K562 (cell line): Measurements from ENCODE around the gene LRRIQ4. TPM values are rescaled to one million over a fixed set of nuclear protein-coding genes. Genes with fewer than 3 reads are reported as not detected.

Source experiments
- ARNT ChIP-seq, 2 experiments: fragments of 450-650 bp; IDR thresholded peaks; 2 replicates each; pipeline ENCODE4 v1.6.1; 2016; ENCODE audit warnings: mild to moderate bottlenecking in 1 of 2
- ATF1 ChIP-seq, 2 experiments: fragments of 450-650 bp in 1 of 2; IDR thresholded peaks; 2 replicates each; pipeline ENCODE4 v1.6.1; 2016; ENCODE audit warnings: missing compliant biosample characterization in 1 of 2, missing genetic modification characterization in 1 of 2
- ATF7 ChIP-seq: fragments of 450-650 bp; IDR thresholded peaks from 2 replicates; pipeline ENCODE4 v1.7.1; 2014; ENCODE audit warnings: mild to moderate bottlenecking, moderate library complexity
- BDP1 ChIP-seq: IDR thresholded peaks from 3 replicates; pipeline ENCODE4 v1.6.1; 2011; ENCODE audit not compliant: insufficient read length, insufficient read depth
- CHCHD3 ChIP-seq: fragments of 250-450 bp; sonication (Bioruptor Pico); IDR thresholded peaks from 2 replicates; pipeline ENCODE4 v2.1.2; 2022; ENCODE audit warnings: mild to moderate bottlenecking
- DPF2 ChIP-seq: fragments of 450-650 bp; IDR thresholded peaks from 2 replicates; pipeline ENCODE4 v1.6.1; 2016
- EP400 ChIP-seq: fragments of 450-650 bp; IDR thresholded peaks from 2 replicates; pipeline ENCODE4 v1.6.1; 2017; ENCODE audit warnings: antibody characterized with exemption, mild to moderate bottlenecking, moderate library complexity
- FOXJ2 ChIP-seq: fragments of 200-800 bp; sonication (Bioruptor generic); IDR thresholded peaks from 2 replicates; pipeline ENCODE4 v1.6.1; 2016; ENCODE audit warnings: missing genetic modification characterization, missing compliant biosample characterization
- GATA2 ChIP-seq: sonication (generic); formaldehyde crosslinking; IDR thresholded peaks from 2 replicates; pipeline ENCODE4 v1.4.0; 2020; ENCODE audit warnings: mild to moderate bottlenecking, missing genetic modification reagents
- KAT2B ChIP-seq: IDR thresholded peaks from one replicate; pipeline ENCODE4 v1.6.1; 2012; ENCODE audit warnings: low read depth, mild to moderate bottlenecking, control low read depth, inconsistent platforms, low read length, moderate library complexity
- MCM3 ChIP-seq: fragments of 450-650 bp; IDR thresholded peaks from 2 replicates; pipeline ENCODE4 v1.6.1; 2016
- NR3C1 ChIP-seq: sonication (generic); formaldehyde crosslinking; IDR thresholded peaks from 2 replicates; pipeline ENCODE4 v1.8.1; 2022; ENCODE audit warnings: missing genetic modification reagents
- SMARCA4 ChIP-seq: fragments of 450-650 bp; IDR thresholded peaks from 2 replicates; pipeline ENCODE4 v1.6.1; 2016
- TARDBP ChIP-seq: fragments of 450-650 bp; IDR thresholded peaks from 2 replicates; pipeline ENCODE4 v1.6.1; 2016
- VEZF1 ChIP-seq: fragments of 200-800 bp; sonication (Bioruptor generic); IDR thresholded peaks from 2 replicates; pipeline ENCODE4 v1.6.1; 2017; ENCODE audit warnings: missing genetic modification characterization, missing compliant biosample characterization
- ZNF140 ChIP-seq: fragments of 250-450 bp; sonication (Bioruptor Pico); IDR thresholded peaks from 2 replicates; pipeline ENCODE4 v1.8.0; 2021; ENCODE audit warnings: moderate library complexity, mild to moderate bottlenecking, inconsistent platforms
- ZNF175 ChIP-seq: fragments of 200-800 bp; sonication (Bioruptor generic); IDR thresholded peaks from 2 replicates; pipeline ENCODE4 v1.6.1; 2016; ENCODE audit warnings: low read depth, mild to moderate bottlenecking, missing genetic modification characterization, missing compliant biosample characterization
- ZNF274 ChIP-seq: IDR thresholded peaks from 2 replicates; pipeline ENCODE4 v1.6.1; 2011; ENCODE audit warnings: low read depth, mild to moderate bottlenecking, low read length, moderate library complexity, borderline replicate concordance
- ZNF655 ChIP-seq: fragments of 250-450 bp; sonication (Bioruptor Pico); IDR thresholded peaks from 2 replicates; pipeline ENCODE4 v1.5.0; 2021
- polyA plus RNA-seq, 8 experiments: library from polyadenylated mRNA; depleted of rRNA in 4 of 8; stranded (reverse) in 5 of 8; unstranded in 3 of 8; fragments of >200 nt; fragmentation: Nextera tagmentation in 2 of 8; fragmentation: Illumina TruSeq in 1 of 8; extraction: Ambion mirVana in 2 of 8; extraction: Trizol in 1 of 8; gene quantifications; 2 replicates each; pipeline versions ENCODE4 v1.2.1 to v1.2.3, GENCODE V29; 2011 to 2014; ENCODE audit warnings: inconsistent platforms in 1 of 8, missing spikeins in 1 of 8
- total RNA-seq, 7 experiments: library from RNA; depleted of rRNA in 6 of 7; stranded (reverse); fragments of >200 nt in 6 of 7; fragmentation: Illumina TruSeq in 2 of 7; extraction: Trizol in 2 of 7; gene quantifications; 2 replicates each; pipeline versions ENCODE4 v1.2.1 to v1.2.3, GENCODE V29; 2011 to 2021; ENCODE audit warnings: low replicate concordance in 1 of 7
- TF ChIP-seq, protein P1 (sequence below): IDR thresholded peaks from 2 replicates; pipeline ENCODE4 v1.6.1; 2011; ENCODE audit not compliant: insufficient read length; ENCODE audit errors: extremely low read depth
- TF ChIP-seq, protein P2 (sequence below): fragments of 250-450 bp; sonication (Bioruptor Pico); IDR thresholded peaks from 2 replicates; pipeline ENCODE4 v1.5.0; 2021
- TF ChIP-seq, protein P3 (sequence below): fragments of 450-650 bp; formaldehyde crosslinking; IDR thresholded peaks from 2 replicates; pipeline ENCODE4 v1.4.0; 2022; ENCODE audit warnings: missing genetic modification characterization

LRRIQ4 gene
- total and polyA plus RNA-seq, 9 of the 15 experiments (the other 6 are each of a cell fraction or from before 2014, with no cell fraction given): not detected

- TF ChIP-seq ZNF655 (no peak), CHCHD3 (CRISPR knock-in tag) (0 out of 2 replicates have a peak, but pooled peaks have one; percentile 46), ZNF140 (no peak), MCM3 (no peak), ARNT (IDR thresholded peaks at IDR 0.05) (peak; percentile 85 to 90; a peak in 2 of 4 replicates), ATF1 (CRISPR knock-in tag; IDR thresholded peaks at IDR 0.05) (no peak), ATF1 (tag; IDR thresholded peaks at IDR 0.05) (peak; percentile 51), DPF2 (0 out of 2 replicates have a peak, but pooled peaks have one; percentile 38), VEZF1 (CRISPR knock-in tag) (peak; percentile 45), TARDBP (peak; percentile 52; the same call in 1 of the 2 replicates), FOXJ2 (0 out of 2 replicates have a peak, but pooled peaks have one; percentile 56), ATF7 (peak; percentile 18; the same call in 1 of the 2 replicates), SMARCA4 (0 out of 2 replicates have a peak, but pooled peaks have one; percentile 9), KAT2B (no peak), ZNF274 (peak; percentile 36; the same call in 1 of the 2 replicates), ZNF175 (CRISPR knock-in tag) (0 out of 2 replicates have a peak, but pooled peaks have one; percentile 37), EP400 (peak; percentile 57; the same call in 1 of the 2 replicates), NR3C1 (CRISPR knock-in tag) (no peak), BDP1 (peak; percentile 54), GATA2 (CRISPR knock-in tag) (peak; percentile 85)
- TF ChIP-seq, protein P1, sequence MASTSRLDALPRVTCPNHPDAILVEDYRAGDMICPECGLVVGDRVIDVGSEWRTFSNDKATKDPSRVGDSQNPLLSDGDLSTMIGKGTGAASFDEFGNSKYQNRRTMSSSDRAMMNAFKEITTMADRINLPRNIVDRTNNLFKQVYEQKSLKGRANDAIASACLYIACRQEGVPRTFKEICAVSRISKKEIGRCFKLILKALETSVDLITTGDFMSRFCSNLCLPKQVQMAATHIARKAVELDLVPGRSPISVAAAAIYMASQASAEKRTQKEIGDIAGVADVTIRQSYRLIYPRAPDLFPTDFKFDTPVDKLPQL: peak; percentile 14
- TF ChIP-seq, protein P2, sequence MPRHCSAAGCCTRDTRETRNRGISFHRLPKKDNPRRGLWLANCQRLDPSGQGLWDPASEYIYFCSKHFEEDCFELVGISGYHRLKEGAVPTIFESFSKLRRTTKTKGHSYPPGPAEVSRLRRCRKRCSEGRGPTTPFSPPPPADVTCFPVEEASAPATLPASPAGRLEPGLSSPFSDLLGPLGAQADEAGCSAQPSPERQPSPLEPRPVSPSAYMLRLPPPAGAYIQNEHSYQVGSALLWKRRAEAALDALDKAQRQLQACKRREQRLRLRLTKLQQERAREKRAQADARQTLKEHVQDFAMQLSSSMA (CRISPR knock-in tag): no peak
- TF ChIP-seq, protein P3, sequence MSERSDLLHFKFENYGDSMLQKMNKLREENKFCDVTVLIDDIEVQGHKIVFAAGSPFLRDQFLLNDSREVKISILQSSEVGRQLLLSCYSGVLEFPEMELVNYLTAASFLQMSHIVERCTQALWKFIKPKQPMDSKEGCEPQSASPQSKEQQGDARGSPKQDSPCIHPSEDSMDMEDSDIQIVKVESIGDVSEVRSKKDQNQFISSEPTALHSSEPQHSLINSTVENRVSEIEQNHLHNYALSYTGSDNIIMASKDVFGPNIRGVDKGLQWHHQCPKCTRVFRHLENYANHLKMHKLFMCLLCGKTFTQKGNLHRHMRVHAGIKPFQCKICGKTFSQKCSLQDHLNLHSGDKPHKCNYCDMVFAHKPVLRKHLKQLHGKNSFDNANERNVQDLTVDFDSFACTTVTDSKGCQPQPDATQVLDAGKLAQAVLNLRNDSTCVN: no peak
Observed at GRCh38 chr3:169771497-169772304, 41.0 kb upstream of the LRRIQ4 start (continued).
